ENCODE data around the gene ADGRL3.

The ADGRL3 gene

DNA sequence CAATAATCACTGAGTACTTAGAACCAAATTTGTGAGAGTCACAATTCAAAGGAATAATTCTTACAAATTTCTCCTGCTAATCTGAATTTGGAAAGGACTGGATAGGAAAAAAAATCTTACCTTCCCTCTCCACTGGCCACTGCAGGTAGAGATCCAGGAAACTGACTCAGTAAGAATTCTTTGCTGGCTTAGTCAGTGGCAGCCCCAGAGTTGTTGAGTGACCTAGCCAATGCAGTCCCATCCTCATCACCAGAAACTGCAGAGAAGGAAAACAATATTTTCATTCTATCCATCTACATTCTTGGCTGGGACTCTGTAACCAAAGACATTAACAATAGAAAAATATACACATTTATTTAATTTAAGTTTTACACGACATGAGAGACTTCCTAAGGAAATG lies 572.0 kb downstream of the ADGRL3 start:
- in situ Hi-C loops (cut with HindIII; ENCODE audit: low sequenced_read_pairs) = no loop called here
- TF ChIP-seq, protein P1, sequence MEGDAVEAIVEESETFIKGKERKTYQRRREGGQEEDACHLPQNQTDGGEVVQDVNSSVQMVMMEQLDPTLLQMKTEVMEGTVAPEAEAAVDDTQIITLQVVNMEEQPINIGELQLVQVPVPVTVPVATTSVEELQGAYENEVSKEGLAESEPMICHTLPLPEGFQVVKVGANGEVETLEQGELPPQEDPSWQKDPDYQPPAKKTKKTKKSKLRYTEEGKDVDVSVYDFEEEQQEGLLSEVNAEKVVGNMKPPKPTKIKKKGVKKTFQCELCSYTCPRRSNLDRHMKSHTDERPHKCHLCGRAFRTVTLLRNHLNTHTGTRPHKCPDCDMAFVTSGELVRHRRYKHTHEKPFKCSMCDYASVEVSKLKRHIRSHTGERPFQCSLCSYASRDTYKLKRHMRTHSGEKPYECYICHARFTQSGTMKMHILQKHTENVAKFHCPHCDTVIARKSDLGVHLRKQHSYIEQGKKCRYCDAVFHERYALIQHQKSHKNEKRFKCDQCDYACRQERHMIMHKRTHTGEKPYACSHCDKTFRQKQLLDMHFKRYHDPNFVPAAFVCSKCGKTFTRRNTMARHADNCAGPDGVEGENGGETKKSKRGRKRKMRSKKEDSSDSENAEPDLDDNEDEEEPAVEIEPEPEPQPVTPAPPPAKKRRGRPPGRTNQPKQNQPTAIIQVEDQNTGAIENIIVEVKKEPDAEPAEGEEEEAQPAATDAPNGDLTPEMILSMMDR (IDR thresholded peaks at IDR 0.05; ENCODE audit: low read depth, low read length) = no peak
- H3K4me3 ChIP-seq (ENCODE audit: low read depth, low read length) = no peak overlapping the region
- peak; percentile 39 for DNase-seq (ENCODE audit: low read depth, low spot score)

DNA sequence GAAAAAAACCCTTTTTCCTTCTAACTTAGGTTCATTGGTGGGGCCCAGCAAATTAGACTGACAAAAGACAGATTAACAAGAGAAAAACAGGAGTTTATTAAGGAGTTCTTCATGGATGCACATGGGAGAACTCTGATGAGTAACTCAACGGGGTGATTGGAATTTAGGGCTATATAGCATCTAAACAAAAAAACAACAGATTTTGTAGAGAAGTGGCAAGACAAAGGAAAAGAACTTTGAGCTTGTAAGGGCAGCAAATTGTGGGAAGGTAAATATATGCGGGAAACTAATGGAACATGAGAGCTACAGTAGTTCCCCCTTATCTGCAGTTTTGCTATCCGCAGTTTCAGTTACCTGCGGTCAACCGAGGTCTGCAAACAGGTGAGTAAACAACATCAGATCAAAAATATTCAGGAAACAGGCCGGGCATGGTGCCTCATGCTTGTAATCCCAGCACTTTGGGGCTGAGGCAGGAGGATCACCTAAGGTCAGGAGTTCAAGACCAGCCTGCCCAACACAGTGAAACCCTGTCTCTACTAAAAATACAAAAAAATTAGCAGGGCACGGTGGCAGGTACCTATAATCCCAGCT lies 573.6 kb downstream of the ADGRL3 start:
- no peak overlapping the region for H3K4me3 ChIP-seq (ENCODE audit: low read depth, low read length)
- in situ Hi-C loops (cut with HindIII; ENCODE audit: low sequenced_read_pairs) = no loop called here
- no peak for DNase-seq (ENCODE audit: low read depth, low spot score)

DNA sequence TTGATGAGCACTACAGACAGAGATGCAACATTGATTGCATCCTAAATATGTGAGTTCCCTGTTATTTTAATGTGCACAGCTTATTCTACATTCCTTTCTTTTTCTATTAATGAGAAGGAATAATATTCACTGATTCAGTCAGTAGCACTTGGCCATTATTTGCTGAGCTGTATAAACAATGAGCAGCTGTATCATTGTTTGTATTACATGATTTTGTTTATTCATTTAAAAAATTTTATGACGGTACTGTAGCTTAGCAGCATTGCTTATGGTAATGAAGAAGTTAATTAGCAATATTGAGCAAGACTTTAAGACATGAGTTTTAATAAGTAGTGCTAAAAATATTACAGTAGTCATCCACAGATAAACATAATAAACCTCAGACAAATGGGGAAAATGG lies 582.0 kb downstream of the ADGRL3 start:
- TF ChIP-seq, protein P1 (IDR thresholded peaks at IDR 0.05; ENCODE audit: low read depth, low read length) = no peak
- no peak overlapping the region for H3K4me3 ChIP-seq (ENCODE audit: low read depth, low read length)
- no peak for DNase-seq (ENCODE audit: low read depth, low spot score)
- in situ Hi-C loops (cut with HindIII; ENCODE audit: low sequenced_read_pairs) = no loop called here

More for the DNA sequence above, 573.6 kb downstream of the ADGRL3 start:
- TF ChIP-seq, protein P1 (IDR thresholded peaks at IDR 0.05; ENCODE audit: low read depth, low read length) = no peak

DNA sequence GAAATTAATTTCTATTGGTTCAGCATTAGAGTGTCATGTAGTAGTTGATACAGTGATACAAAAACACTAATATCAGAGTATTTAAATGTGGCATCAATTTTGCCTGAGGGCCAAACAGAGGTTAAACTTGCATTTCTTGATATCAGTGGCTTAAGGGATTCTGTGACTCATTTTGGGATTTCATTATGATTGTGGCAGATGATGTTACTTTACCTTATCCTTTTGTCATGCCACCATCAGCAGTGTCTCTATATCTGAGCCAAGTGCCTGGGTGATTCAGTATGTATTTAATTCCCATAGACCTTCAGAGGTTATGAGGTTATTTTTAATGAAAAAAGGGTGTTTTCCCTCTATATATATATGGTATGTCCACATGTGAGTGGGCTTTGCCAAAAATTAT lies 582.9 kb downstream of the ADGRL3 start:
- in situ Hi-C loops (cut with HindIII; ENCODE audit: low sequenced_read_pairs) = no loop called here
- TF ChIP-seq, protein P1 (IDR thresholded peaks at IDR 0.05; ENCODE audit: low read depth, low read length) = no peak
- no peak overlapping the region for H3K4me3 ChIP-seq (ENCODE audit: low read depth, low read length)
- DNase-seq (ENCODE audit: low read depth, low spot score) = no peak

DNA sequence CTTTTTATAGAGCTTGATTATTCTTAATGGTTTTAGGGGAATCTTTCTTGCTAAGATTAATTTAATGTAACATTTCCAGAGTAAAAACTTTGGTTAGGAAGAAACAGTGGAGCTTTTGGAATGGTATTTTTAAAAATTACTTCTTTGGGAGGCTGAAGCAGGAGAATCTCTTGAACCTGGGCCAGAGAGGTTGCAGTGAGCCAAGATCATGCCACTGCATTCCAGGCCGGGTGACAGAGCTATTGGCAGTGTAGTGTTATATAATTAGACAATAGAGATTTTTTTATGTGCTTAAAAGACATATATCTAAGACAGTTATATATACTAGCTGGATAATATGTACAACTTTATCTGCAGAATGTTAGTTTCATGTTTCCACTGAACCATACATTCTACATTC lies 585.6 kb downstream of the ADGRL3 start:
- DNase-seq (ENCODE audit: low read depth, low spot score) = no peak
- in situ Hi-C loops (cut with HindIII; ENCODE audit: low sequenced_read_pairs) = no loop called here
- TF ChIP-seq, protein P1 (IDR thresholded peaks at IDR 0.05; ENCODE audit: low read depth, low read length) = no peak

DNA sequence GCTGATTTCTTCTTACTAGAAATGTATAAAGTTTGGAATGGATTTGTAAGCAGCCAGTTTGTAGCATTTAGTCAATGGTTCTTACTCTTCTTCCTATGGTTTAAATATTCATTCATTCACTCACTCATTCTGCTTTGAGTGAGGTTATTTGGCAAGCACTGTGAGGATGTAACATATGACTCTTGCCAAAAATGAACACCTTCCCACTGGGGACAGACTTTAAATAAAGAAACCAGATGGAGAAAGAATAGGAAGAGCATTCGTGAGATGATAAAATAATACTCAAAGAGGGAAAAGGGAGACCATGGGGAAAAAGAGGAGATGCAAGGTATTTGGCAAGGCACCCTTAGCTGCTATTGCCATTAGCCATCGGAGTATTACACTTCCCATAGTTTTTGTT lies 586.1 kb downstream of the ADGRL3 start:
- in situ Hi-C loops (cut with HindIII; ENCODE audit: low sequenced_read_pairs) = no loop called here
- no peak for DNase-seq (ENCODE audit: low read depth, low spot score)
- TF ChIP-seq, protein P1 (IDR thresholded peaks at IDR 0.05; ENCODE audit: low read depth, low read length) = no peak
- no peak overlapping the region for H3K4me3 ChIP-seq (ENCODE audit: low read depth, low read length)

More for the DNA sequence above, 585.6 kb downstream of the ADGRL3 start:
- no peak overlapping the region for H3K4me3 ChIP-seq (ENCODE audit: low read depth, low read length)
